GM18508 (cell line): ENCODE results near the gene FMO2.

Experiments
- ATAC-seq: cut with Tn5 transposase; IDR thresholded peaks from one replicate; pipeline ENCODE4 v1.9.1; 2021; ENCODE audit warnings: moderate number of reproducible peaks; ENCODE audit not compliant: insufficient read depth, unreplicated experiment

The FMO2 gene

DNA sequence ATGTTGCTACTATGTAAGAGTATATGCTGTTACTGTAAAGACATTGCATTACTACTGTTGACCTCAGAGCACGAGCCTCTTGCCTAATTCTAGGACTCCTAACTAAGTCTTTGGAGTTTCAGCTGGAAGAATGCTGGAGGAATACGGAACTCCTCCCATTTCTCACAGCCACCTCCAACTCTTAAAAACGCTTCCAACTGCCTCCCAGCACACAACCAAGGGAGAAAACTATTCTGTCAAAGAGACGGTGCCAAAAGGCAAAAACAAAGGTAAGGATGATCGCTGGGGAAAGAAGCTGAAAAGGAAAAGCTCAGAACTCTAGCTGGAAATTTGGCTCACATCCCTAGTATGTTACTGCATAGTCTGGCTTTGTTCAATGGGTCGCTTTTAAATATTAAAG, at the start of gene FMO2:
TSS of gene FMO2 (plus strand) at position 210 of the 400 bp plus-strand sequence. CDS start 414 bp downstream, outside the sequence.
- ATAC-seq: no peak

DNA sequence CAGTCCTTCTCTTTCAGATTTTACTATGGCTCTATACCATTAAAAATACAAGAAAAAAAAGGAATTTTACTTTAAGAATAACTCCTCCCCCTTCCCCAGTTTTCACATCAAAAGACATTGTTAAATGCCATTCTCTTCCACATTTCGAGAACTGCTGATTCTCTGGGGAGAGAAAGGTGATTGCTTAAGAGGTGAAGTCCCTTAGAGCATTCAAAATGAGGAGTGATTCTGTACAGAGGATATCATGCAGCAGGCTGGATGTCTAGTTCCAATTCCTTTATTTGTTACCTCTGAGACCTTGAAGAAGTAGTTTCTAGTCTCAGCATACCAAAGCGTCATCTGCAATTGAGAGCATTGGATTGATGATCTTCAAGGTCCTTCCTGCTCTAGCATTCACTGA, 47.5 kb upstream of the FMO2 start:
- no peak for ATAC-seq

GRCh38 chr1:171138980-171139379, 46.1 kb upstream of the FMO2 start:
- ATAC-seq: no peak

GRCh38 chr1:171139890-171140289, 45.2 kb upstream of the FMO2 start:
- ATAC-seq: no peak

- no peak for ATAC-seq
Observed at GRCh38 chr1:171140401-171140800, 44.7 kb upstream of the FMO2 start.

DNA sequence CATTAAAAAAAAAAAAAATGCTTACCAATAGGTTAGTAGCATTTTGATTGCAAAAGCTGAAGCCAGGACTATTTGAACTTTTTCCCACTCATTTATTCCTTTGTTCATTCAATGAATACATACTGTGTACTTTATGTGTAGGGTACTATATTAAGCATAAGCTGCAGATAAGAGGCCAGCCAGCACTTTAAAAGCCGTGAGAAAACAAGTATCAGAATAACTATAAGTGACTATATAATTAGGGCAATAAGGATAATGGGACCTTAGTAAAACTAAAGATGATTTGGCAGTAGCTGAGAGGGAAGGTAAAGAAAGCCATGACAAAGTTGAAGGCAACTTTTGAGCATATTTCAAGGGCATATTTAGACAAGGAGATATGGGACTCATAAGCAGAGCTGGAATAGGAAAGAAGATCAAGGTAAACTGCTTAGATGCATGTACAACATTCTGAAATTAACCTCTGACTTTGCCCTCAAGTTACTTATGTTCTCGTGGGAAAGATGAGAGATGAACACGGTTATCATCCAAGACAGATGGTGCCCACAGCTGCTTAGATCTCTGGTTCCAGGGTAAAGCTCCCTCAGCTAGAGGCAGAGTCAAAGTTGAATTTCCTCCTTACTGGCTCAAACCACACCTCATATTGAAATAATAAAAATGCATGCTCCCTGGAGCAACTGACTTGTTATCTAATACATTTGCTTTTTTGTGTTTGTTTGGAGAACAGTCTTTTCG, 44.0 kb upstream of the FMO2 start:
- no peak for ATAC-seq

GRCh38 chr1:171141688-171142415, 43.2 kb upstream of the FMO2 start:
- no peak for ATAC-seq

- no peak for ATAC-seq
Observed at GRCh38 chr1:171142416-171143385, 42.4 kb upstream of the FMO2 start.

- no peak for ATAC-seq
Observed at GRCh38 chr1:171150156-171150555, 34.9 kb upstream of the FMO2 start.

GRCh38 chr1:171152549-171152948, 32.6 kb upstream of the FMO2 start:
- no peak for ATAC-seq

DNA sequence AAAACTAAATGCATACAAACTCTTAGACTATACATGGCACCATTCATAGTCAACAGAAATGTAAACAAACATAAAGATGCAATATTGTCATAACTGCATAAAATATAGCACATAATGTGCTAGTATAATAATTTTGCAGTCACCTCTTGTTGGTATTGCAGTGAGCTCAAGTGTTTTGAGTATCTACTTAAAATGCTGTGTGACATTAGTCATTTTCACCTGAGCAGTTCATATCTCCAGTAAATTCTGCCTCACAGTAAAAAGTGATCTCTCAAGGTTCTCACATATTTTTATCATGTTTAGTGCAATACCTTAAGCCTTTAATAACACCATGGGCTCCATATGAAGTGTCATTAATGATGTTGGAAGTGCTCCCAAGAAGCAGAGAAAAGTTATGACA, 29.6 kb upstream of the FMO2 start:
- ATAC-seq: no peak

DNA sequence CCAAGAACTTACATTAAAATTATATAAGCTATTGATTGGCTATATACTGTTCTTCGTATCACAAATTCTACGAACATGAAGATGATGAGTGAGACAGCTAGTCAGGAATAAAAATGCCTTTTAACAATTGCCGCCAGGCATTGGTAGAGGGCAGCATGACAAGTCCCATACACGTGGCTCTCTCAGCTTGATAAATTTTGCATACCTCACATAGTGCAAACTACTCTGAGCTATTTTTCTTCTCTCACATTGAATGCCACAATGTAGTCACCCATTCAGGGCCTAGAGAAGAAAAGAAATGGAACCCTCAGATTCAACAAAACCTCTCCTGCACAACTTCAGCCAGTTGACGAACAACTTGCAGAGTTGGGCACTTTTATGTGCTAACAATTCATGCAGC, 27.0 kb upstream of the FMO2 start:
- ATAC-seq: no peak

GRCh38 chr1:171158551-171158950, 26.5 kb upstream of the FMO2 start:
- no peak for ATAC-seq

GRCh38 chr1:171159148-171159547, 26.0 kb upstream of the FMO2 start:
- no peak for ATAC-seq

- ATAC-seq: no peak
Observed at GRCh38 chr1:171160211-171160610, 24.9 kb upstream of the FMO2 start.

GRCh38 chr1:171160639-171161354, 24.3 kb upstream of the FMO2 start:
- no peak for ATAC-seq

DNA sequence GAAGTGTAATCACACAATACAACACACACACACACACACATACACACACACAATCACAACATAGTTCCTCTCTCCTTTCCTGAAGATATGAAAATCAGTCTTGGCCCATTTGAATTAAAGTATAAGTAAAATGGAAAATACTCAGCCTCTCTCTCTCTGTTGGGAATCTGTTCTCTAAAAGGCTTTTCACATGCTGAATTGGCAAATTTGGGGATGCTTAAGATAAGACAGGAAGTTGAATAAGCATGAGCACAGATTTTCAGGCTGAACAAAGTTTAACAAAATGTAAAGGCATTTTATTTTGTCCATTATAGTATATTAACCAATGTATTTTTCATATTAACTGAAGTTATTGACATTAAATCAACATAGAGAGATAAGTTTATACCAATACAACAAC, 23.7 kb upstream of the FMO2 start:
- ATAC-seq: no peak

GRCh38 chr1:171166361-171166760, 18.7 kb upstream of the FMO2 start:
- ATAC-seq: no peak

GRCh38 chr1:171167785-171168184, 17.3 kb upstream of the FMO2 start:
- no peak for ATAC-seq

GRCh38 chr1:171172471-171172870, 12.6 kb upstream of the FMO2 start:
- ATAC-seq: no peak
